OCI-M2 (cell line): Measurements from ENCODE around the gene SPCS3.
A peak's percentile ranks its signal among the peaks of the same experiment; 100 is the strongest.
"Not testable (repeated sequence)": the region's sequence is repeated elsewhere in the genome, so short reads cannot be mapped to it uniquely, and the experiment has no call there.

Experiments
- DNase-seq: peaks from one replicate; lab custom pipeline; 2025; ENCODE audit not compliant: unreplicated experiment; lab: John Stamatoyannopoulos, UW

The SPCS3 gene

GRCh38 chr4:176340871-176341685 lies 21.3 kb downstream of the SPCS3 start:
- DNase-seq: peak; percentile 6

- no peak for DNase-seq
These were observed 22.6 kb downstream of the SPCS3 start for GRCh38 chr4:176342384-176342783.

GRCh38 chr4:176343286-176343685 lies 23.5 kb downstream of the SPCS3 start:
- DNase-seq: no peak

- DNase-seq: not testable (repeated sequence)
These were observed 25.6 kb downstream of the SPCS3 start for GRCh38 chr4:176345346-176345745.

GRCh38 chr4:176346836-176347235 lies 27.1 kb downstream of the SPCS3 start:
- not testable (repeated sequence) for DNase-seq

GRCh38 chr4:176350671-176351070 lies 30.9 kb downstream of the SPCS3 start:
- no peak for DNase-seq

GRCh38 chr4:176354884-176355283 lies 35.1 kb downstream of the SPCS3 start:
- no peak for DNase-seq

- no peak for DNase-seq
These were observed 37.8 kb downstream of the SPCS3 start for GRCh38 chr4:176357359-176358082.

- DNase-seq: no peak
These were observed 38.3 kb downstream of the SPCS3 start for GRCh38 chr4:176358083-176358469.

GRCh38 chr4:176359590-176359989 lies 39.8 kb downstream of the SPCS3 start:
- no peak for DNase-seq

GRCh38 chr4:176360446-176360845 lies 40.7 kb downstream of the SPCS3 start:
- no peak for DNase-seq

GRCh38 chr4:176363072-176363471 lies 43.3 kb downstream of the SPCS3 start:
- DNase-seq: no peak

GRCh38 chr4:176367771-176368465 lies 48.2 kb downstream of the SPCS3 start:
- DNase-seq: no peak

- DNase-seq: no peak
These were observed 56.4 kb downstream of the SPCS3 start for GRCh38 chr4:176376032-176376614.

- no peak for DNase-seq
These were observed 58.0 kb downstream of the SPCS3 start for GRCh38 chr4:176377780-176378179.

- no peak for DNase-seq
These were observed 60.8 kb downstream of the SPCS3 start for GRCh38 chr4:176380352-176381157.
